22Rv1 (cell line): Measurements from ENCODE around the gene CXCL1.

Experiments used
- CTCF ChIP-seq: fragments of 450-650 bp; IDR thresholded peaks from 2 replicates; pipeline ENCODE4 v1.5.1; 2017; ENCODE audit warnings: mild to moderate bottlenecking
- ZFX ChIP-seq: fragments of 450-650 bp; IDR thresholded peaks from 2 replicates; pipeline ENCODE4 v1.6.1; 2017; ENCODE audit warnings: antibody characterized with exemption, borderline replicate concordance

GRCh38 chr4:73872316-73873108 lies 3.3 kb downstream of the CXCL1 start:
- TF ChIP-seq CTCF, result no peak
- no peak for TF ChIP-seq ZFX
